Fibroblast of skin of left biceps (primary cell): ENCODE data around the gene ZNF740.

ENCODE experiments used
- DNase-seq, 2 experiments: peaks; one replicate each; pipeline ENCODE4 v3.0.0-alpha.2; 2013; ENCODE audit warnings: low read depth in 2 of 2

Gene ZNF740

GRCh38 chr12:53226815-53227214 is 46.3 kb downstream of the ZNF740 start:
- DNase-seq: no peak

GRCh38 chr12:53227341-53227740 is 46.8 kb downstream of the ZNF740 start:
- no peak for DNase-seq

- no peak for DNase-seq
Measured at GRCh38 chr12:53227836-53228235, 47.3 kb downstream of the ZNF740 start.

GRCh38 chr12:53229454-53229853 is 48.9 kb downstream of the ZNF740 start:
- DNase-seq: no peak

GRCh38 chr12:53230108-53230845 is 49.8 kb downstream of the ZNF740 start:
- DNase-seq: no peak

GRCh38 chr12:53231671-53231920 is 51.1 kb downstream of the ZNF740 start:
- DNase-seq: no peak

GRCh38 chr12:53231921-53232645 is 51.6 kb downstream of the ZNF740 start, which contains the start of gene RARG:
RARG (minus strand) TSS chr12:53232209; CDS start chr12:53227545, 4,664 bp downstream.
- no peak for DNase-seq

GRCh38 chr12:53232646-53233461 is 52.3 kb downstream of the ZNF740 start:
- DNase-seq: no peak

- no peak for DNase-seq
Measured at GRCh38 chr12:53233671-53234121, 53.2 kb downstream of the ZNF740 start.

GRCh38 chr12:53234271-53234914 is 53.9 kb downstream of the ZNF740 start:
- DNase-seq: no peak

GRCh38 chr12:53235164-53235563 is 54.6 kb downstream of the ZNF740 start:
- DNase-seq: no peak

- DNase-seq: no peak
Measured at GRCh38 chr12:53235742-53236442, 55.4 kb downstream of the ZNF740 start.

GRCh38 chr12:53236443-53237111 is 56.1 kb downstream of the ZNF740 start:
- no peak for DNase-seq

GRCh38 chr12:53239643-53240258 is 59.2 kb downstream of the ZNF740 start:
- DNase-seq: no peak

GRCh38 chr12:53241623-53242412 is 61.3 kb downstream of the ZNF740 start:
- DNase-seq: no peak

GRCh38 chr12:53244337-53244736 is 63.8 kb downstream of the ZNF740 start:
- DNase-seq: no peak
